ENCODE results near the gene EHMT1. TPM values are rescaled to one million over a fixed set of nuclear protein-coding genes. Genes with fewer than 3 reads are reported as not detected.

EHMT1 gene
- total RNA-seq, 1 experiment from 2014 or later = 63.9 TPM

GRCh38 chr9:137880976-137881530 lies 262.2 kb downstream of the EHMT1 start:
- H3K9me3 ChIP-seq (ENCODE audit: control insufficient read depth, insufficient read depth, low read depth, low read length) = no peaks in the 10 kb centered on the region
- TF ChIP-seq TCF7L2 (IDR thresholded peaks at IDR 0.05; ENCODE audit: low read depth, low read length) = no peak
- TF ChIP-seq POLR2AphosphoS5 (IDR thresholded peaks at IDR 0.05; ENCODE audit: low read depth, low read length) = no peak
- no peak for TF ChIP-seq REST (IDR thresholded peaks at IDR 0.05; ENCODE audit: insufficient read depth in 1 of 2, low read depth in 2 of 2, low read length in 1 of 2)
- TF ChIP-seq SIN3A (IDR thresholded peaks at IDR 0.05; ENCODE audit: borderline replicate concordance, insufficient read depth, low read depth, low read length) = no peak
- TF ChIP-seq, protein P1, sequence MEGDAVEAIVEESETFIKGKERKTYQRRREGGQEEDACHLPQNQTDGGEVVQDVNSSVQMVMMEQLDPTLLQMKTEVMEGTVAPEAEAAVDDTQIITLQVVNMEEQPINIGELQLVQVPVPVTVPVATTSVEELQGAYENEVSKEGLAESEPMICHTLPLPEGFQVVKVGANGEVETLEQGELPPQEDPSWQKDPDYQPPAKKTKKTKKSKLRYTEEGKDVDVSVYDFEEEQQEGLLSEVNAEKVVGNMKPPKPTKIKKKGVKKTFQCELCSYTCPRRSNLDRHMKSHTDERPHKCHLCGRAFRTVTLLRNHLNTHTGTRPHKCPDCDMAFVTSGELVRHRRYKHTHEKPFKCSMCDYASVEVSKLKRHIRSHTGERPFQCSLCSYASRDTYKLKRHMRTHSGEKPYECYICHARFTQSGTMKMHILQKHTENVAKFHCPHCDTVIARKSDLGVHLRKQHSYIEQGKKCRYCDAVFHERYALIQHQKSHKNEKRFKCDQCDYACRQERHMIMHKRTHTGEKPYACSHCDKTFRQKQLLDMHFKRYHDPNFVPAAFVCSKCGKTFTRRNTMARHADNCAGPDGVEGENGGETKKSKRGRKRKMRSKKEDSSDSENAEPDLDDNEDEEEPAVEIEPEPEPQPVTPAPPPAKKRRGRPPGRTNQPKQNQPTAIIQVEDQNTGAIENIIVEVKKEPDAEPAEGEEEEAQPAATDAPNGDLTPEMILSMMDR (IDR thresholded peaks at IDR 0.05) = no peak
- no peak overlapping the region for H3K27ac ChIP-seq (ENCODE audit: low read length)
- BruUV-seq (replicated peaks) = no TSS peak
- ChIA-PET CTCF (no interaction called here), POLR2A (no interaction called here)
- H3K36me3 ChIP-seq (ENCODE audit: control insufficient read depth, insufficient read depth, low read length) = no peaks in the 10 kb centered on the region
- in situ Hi-C loops (cut with HindIII; ENCODE audit: low pct_unique_long_range_greater_than_20kb, low sequenced_read_pairs) = no loop called here
- H3K4me1 ChIP-seq (ENCODE audit: control insufficient read depth, insufficient read depth, low read length) = no peaks in the 10 kb centered on the region
- H3K4me3 ChIP-seq (ENCODE audit: low read depth in 2 of 2, low read length in 2 of 2) = no peak overlapping the region
- intact Hi-C loops (cut with micrococcal nuclease; ENCODE audit: unreplicated experiment) = no loop called here
- no peaks in the 10 kb centered on the region for H3K27me3 ChIP-seq (ENCODE audit: control insufficient read depth, insufficient read depth, low read length)
- DNase-seq (ENCODE audit: low read depth, low spot score) (no peak), ATAC-seq (no peak)

GRCh38 chr9:137881591-137882505 lies 263.0 kb downstream of the EHMT1 start:
- no TSS peak for BruUV-seq (replicated peaks)
- in situ Hi-C loops (cut with HindIII; ENCODE audit: low pct_unique_long_range_greater_than_20kb, low sequenced_read_pairs) (no loop called here), intact Hi-C loops (cut with micrococcal nuclease; ENCODE audit: unreplicated experiment) (no loop called here)
- Histone ChIP-seq H3K9me3 (ENCODE audit: control insufficient read depth, insufficient read depth, low read depth, low read length) (no peaks in the 10 kb centered on the region), H3K4me3 (ENCODE audit: low read depth in 2 of 2, low read length in 2 of 2) (no peak overlapping the region), H3K27ac (ENCODE audit: low read length) (no peak overlapping the region), H3K36me3 (ENCODE audit: control insufficient read depth, insufficient read depth, low read length) (no peaks in the 10 kb centered on the region), H3K4me1 (ENCODE audit: control insufficient read depth, insufficient read depth, low read length) (no peaks in the 10 kb centered on the region), H3K27me3 (ENCODE audit: control insufficient read depth, insufficient read depth, low read length) (no peaks in the 10 kb centered on the region)
- ATAC-seq (no peak), DNase-seq (ENCODE audit: low read depth, low spot score) (no peak)
- TF ChIP-seq SIN3A (IDR thresholded peaks at IDR 0.05; ENCODE audit: borderline replicate concordance, insufficient read depth, low read depth, low read length) (no peak), REST (IDR thresholded peaks at IDR 0.05; ENCODE audit: insufficient read depth in 1 of 2, low read depth in 2 of 2, low read length in 1 of 2) (no peak), TCF7L2 (IDR thresholded peaks at IDR 0.05; ENCODE audit: low read depth, low read length) (no peak), POLR2AphosphoS5 (IDR thresholded peaks at IDR 0.05; ENCODE audit: low read depth, low read length) (no peak)
- TF ChIP-seq, protein P1 (IDR thresholded peaks at IDR 0.05) = no peak
- POLR2A ChIA-PET = no interaction called here
- CTCF ChIA-PET = no interaction called here

Measured in Panc1 (cell line).